Measurements from ENCODE around the gene LIMK2.

LIMK2 gene

GRCh38 chr22:31227186-31227585 is 15.1 kb downstream of the LIMK2 start:
- H3K27me3 ChIP-seq (ENCODE audit: low read length), result no peaks in the 10 kb centered on the region
- no peak overlapping the region for H3K27ac ChIP-seq (ENCODE audit: low read depth, low read length)
- TF ChIP-seq EZH2phosphoT487 (conservative IDR thresholded peaks at IDR 0.05; ENCODE audit: low read length), result no peak
- no peak for TF ChIP-seq CTCF (IDR thresholded peaks at IDR 0.05; ENCODE audit: insufficient read depth, low read length, poor library complexity, severe bottlenecking)
- H3K9me3 ChIP-seq (ENCODE audit: insufficient read depth, low read length), result no peaks in the 10 kb centered on the region
- no peak overlapping the region for H3K4me3 ChIP-seq (ENCODE audit: insufficient read depth, low read length, poor library complexity, severe bottlenecking)
- H3K9me2 ChIP-seq (replicated peaks; ENCODE audit: insufficient read depth, low read length), result no peaks in the 10 kb centered on the region
- no peak overlapping the region for H2AFZ ChIP-seq (ENCODE audit: low read depth, low read length, severe bottlenecking)
- H3F3A ChIP-seq (ENCODE audit: insufficient read depth), result no peaks in the 10 kb centered on the region
- H4K20me1 ChIP-seq (ENCODE audit: low read depth, low read length), result 0 out of 2 replicates have a peak, but pooled peaks cover 4% of the 10 kb centered on the region
- no peaks in the 10 kb centered on the region for H3K36me3 ChIP-seq (ENCODE audit: low read length)
- H3K9ac ChIP-seq (ENCODE audit: low read length), result no peak overlapping the region
- peaks cover 20% of the 10 kb centered on the region for H3K79me2 ChIP-seq (ENCODE audit: insufficient read depth, low read length)
- no peak overlapping the region for H3K4me2 ChIP-seq (ENCODE audit: low read depth, low read length, poor library complexity, severe bottlenecking)

- H3K27me3 ChIP-seq (ENCODE audit: low read length), result no peaks in the 10 kb centered on the region
- H3K9ac ChIP-seq (ENCODE audit: low read length), result no peak overlapping the region
- 0 out of 2 replicates have a peak, but pooled peaks cover under 1% of the 10 kb centered on the region for H4K20me1 ChIP-seq (ENCODE audit: low read depth, low read length)
- H3K36me3 ChIP-seq (ENCODE audit: low read length), result no peaks in the 10 kb centered on the region
- no peak overlapping the region for H3K4me3 ChIP-seq (ENCODE audit: insufficient read depth, low read length, poor library complexity, severe bottlenecking)
- H3K27ac ChIP-seq (ENCODE audit: low read depth, low read length), result no peak overlapping the region
- H3F3A ChIP-seq (ENCODE audit: insufficient read depth), result no peaks in the 10 kb centered on the region
- no peak overlapping the region for H2AFZ ChIP-seq (ENCODE audit: low read depth, low read length, severe bottlenecking)
- no peak overlapping the region for H3K4me2 ChIP-seq (ENCODE audit: low read depth, low read length, poor library complexity, severe bottlenecking)
- H3K79me2 ChIP-seq (ENCODE audit: insufficient read depth, low read length), result no peaks in the 10 kb centered on the region; the same call in 1 of the 2 replicates
- no peaks in the 10 kb centered on the region for H3K9me3 ChIP-seq (ENCODE audit: insufficient read depth, low read length)
- H3K9me2 ChIP-seq (replicated peaks; ENCODE audit: insufficient read depth, low read length), result no peaks in the 10 kb centered on the region
- TF ChIP-seq EZH2phosphoT487 (conservative IDR thresholded peaks at IDR 0.05; ENCODE audit: low read length), result no peak
- TF ChIP-seq CTCF (IDR thresholded peaks at IDR 0.05; ENCODE audit: insufficient read depth, low read length, poor library complexity, severe bottlenecking), result no peak
These were observed 17.4 kb downstream of the LIMK2 start for GRCh38 chr22:31229402-31230079.

- Histone ChIP-seq H3K27me3 (ENCODE audit: low read length) (no peaks in the 10 kb centered on the region), H3K4me3 (ENCODE audit: insufficient read depth, low read length, poor library complexity, severe bottlenecking) (no peak overlapping the region), H2AFZ (ENCODE audit: low read depth, low read length, severe bottlenecking) (no peak overlapping the region), H3K27ac (ENCODE audit: low read depth, low read length) (no peak overlapping the region), H3K36me3 (ENCODE audit: low read length) (no peaks in the 10 kb centered on the region; the same call in 1 of the 2 replicates), H4K20me1 (ENCODE audit: low read depth, low read length) (no peaks in the 10 kb centered on the region), H3K9ac (ENCODE audit: low read length) (no peak overlapping the region), H3K9me2 (replicated peaks; ENCODE audit: insufficient read depth, low read length) (no peaks in the 10 kb centered on the region), H3F3A (ENCODE audit: insufficient read depth) (no peaks in the 10 kb centered on the region), H3K4me2 (ENCODE audit: low read depth, low read length, poor library complexity, severe bottlenecking) (no peak overlapping the region), H3K79me2 (ENCODE audit: insufficient read depth, low read length) (peaks cover 7% of the 10 kb centered on the region; the same call in 1 of the 2 replicates), H3K9me3 (ENCODE audit: insufficient read depth, low read length) (no peaks in the 10 kb centered on the region)
- TF ChIP-seq EZH2phosphoT487 (conservative IDR thresholded peaks at IDR 0.05; ENCODE audit: low read length) (no peak), CTCF (IDR thresholded peaks at IDR 0.05; ENCODE audit: insufficient read depth, low read length, poor library complexity, severe bottlenecking) (no peak)
These were observed 18.2 kb downstream of the LIMK2 start for GRCh38 chr22:31230155-31230870.

Data from SU-DHL-6 (cell line).